Measurements from ENCODE around the gene CA10. TPM values are rescaled to one million over a fixed set of nuclear protein-coding genes. Genes with fewer than 3 reads are reported as not detected.

The CA10 gene
- total RNA-seq, 1 experiment from 2014 or later = not detected

DNA sequence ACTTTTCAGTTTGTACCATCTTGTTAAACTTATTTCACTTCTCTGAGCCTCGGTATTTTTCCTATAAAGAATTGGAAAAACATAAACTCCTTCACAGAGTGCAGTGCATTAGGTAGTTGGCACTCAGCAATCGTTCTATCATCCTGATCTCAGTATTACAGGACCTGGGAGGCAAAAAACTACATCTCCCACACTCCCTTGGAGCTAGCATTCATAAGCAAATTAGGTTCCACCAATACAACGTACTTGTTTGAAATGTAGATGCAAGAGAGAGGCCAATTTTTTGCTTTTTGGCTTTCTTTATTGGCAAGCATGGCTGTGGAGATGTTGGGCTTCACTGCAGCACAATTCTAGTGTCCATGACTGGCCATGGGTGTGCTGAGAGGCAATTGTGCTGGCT, 285.2 kb downstream of the CA10 start:
- Histone ChIP-seq H3K9me3 (ENCODE audit: low read depth, low read length, poor library complexity, severe bottlenecking) (no peaks in the 10 kb centered on the region), H3K36me3 (ENCODE audit: insufficient read depth, low read length, poor library complexity, severe bottlenecking) (no peaks in the 10 kb centered on the region), H3K27ac (ENCODE audit: low read depth, low read length, poor library complexity, severe bottlenecking) (no peak overlapping the region), H3K27me3 (replicated peaks; ENCODE audit: insufficient read depth, low read depth, low read length, poor library complexity) (no peaks in the 10 kb centered on the region), H3K4me3 (ENCODE audit: low read depth, low read length, poor library complexity, severe bottlenecking) (no peak overlapping the region), H3K4me1 (ENCODE audit: insufficient read depth, low read length, poor library complexity, severe bottlenecking) (no peaks in the 10 kb centered on the region)
- no peak for TF ChIP-seq EZH2 (IDR thresholded peaks at IDR 0.05; ENCODE audit: borderline replicate concordance, low read depth, low read length, poor library complexity, severe bottlenecking)
- TF ChIP-seq, protein P1, sequence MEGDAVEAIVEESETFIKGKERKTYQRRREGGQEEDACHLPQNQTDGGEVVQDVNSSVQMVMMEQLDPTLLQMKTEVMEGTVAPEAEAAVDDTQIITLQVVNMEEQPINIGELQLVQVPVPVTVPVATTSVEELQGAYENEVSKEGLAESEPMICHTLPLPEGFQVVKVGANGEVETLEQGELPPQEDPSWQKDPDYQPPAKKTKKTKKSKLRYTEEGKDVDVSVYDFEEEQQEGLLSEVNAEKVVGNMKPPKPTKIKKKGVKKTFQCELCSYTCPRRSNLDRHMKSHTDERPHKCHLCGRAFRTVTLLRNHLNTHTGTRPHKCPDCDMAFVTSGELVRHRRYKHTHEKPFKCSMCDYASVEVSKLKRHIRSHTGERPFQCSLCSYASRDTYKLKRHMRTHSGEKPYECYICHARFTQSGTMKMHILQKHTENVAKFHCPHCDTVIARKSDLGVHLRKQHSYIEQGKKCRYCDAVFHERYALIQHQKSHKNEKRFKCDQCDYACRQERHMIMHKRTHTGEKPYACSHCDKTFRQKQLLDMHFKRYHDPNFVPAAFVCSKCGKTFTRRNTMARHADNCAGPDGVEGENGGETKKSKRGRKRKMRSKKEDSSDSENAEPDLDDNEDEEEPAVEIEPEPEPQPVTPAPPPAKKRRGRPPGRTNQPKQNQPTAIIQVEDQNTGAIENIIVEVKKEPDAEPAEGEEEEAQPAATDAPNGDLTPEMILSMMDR (conservative IDR thresholded peaks at IDR 0.05; ENCODE audit: low read depth, low read length) = no peak
- no peak for DNase-seq (ENCODE audit: low spot score)
- no TSS peak for BruUV-seq (replicated peaks)
- ChIA-PET CTCF (no interaction called here), POLR2A (ENCODE audit: low non-redundant PET) (no interaction called here)
- intact Hi-C loops (cut with micrococcal nuclease; ENCODE audit: unreplicated experiment) = no loop called here

DNA sequence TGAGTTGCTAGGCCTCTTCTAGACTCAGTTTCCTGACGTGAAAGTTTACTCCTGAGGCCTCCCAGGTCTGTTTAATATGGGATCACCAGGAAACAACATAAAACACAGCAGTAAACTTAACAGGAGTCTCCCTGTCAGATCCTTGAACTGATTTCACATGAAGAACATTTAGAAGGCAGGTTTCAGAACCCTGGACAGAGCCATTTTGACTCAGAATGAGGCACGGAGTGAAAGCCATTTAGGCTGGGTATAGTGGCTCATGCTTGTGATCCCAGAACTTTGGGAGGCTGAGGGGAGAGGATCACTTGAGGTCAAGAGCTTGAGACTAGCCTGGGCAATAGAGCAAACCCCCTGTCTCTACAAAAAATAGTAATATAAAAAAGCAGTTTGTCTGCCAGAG, 289.1 kb downstream of the CA10 start:
- ChIA-PET CTCF (no interaction called here), POLR2A (ENCODE audit: low non-redundant PET) (no interaction called here)
- TF ChIP-seq, protein P1 (conservative IDR thresholded peaks at IDR 0.05; ENCODE audit: low read depth, low read length) = no peak
- no peak for TF ChIP-seq EZH2 (IDR thresholded peaks at IDR 0.05; ENCODE audit: borderline replicate concordance, low read depth, low read length, poor library complexity, severe bottlenecking)
- peak; percentile 44 for DNase-seq (ENCODE audit: low spot score)
- H3K4me1 ChIP-seq (ENCODE audit: insufficient read depth, low read length, poor library complexity, severe bottlenecking) = no peaks in the 10 kb centered on the region
- no peak overlapping the region for H3K27ac ChIP-seq (ENCODE audit: low read depth, low read length, poor library complexity, severe bottlenecking)
- no TSS peak for BruUV-seq (replicated peaks)
- H3K9me3 ChIP-seq (ENCODE audit: low read depth, low read length, poor library complexity, severe bottlenecking) = no peaks in the 10 kb centered on the region
- intact Hi-C loops (cut with micrococcal nuclease; ENCODE audit: unreplicated experiment) = no loop called here
- no peaks in the 10 kb centered on the region for H3K27me3 ChIP-seq (replicated peaks; ENCODE audit: insufficient read depth, low read depth, low read length, poor library complexity)
- no peaks in the 10 kb centered on the region for H3K36me3 ChIP-seq (ENCODE audit: insufficient read depth, low read length, poor library complexity, severe bottlenecking)
- no peak overlapping the region for H3K4me3 ChIP-seq (ENCODE audit: low read depth, low read length, poor library complexity, severe bottlenecking)

DNA sequence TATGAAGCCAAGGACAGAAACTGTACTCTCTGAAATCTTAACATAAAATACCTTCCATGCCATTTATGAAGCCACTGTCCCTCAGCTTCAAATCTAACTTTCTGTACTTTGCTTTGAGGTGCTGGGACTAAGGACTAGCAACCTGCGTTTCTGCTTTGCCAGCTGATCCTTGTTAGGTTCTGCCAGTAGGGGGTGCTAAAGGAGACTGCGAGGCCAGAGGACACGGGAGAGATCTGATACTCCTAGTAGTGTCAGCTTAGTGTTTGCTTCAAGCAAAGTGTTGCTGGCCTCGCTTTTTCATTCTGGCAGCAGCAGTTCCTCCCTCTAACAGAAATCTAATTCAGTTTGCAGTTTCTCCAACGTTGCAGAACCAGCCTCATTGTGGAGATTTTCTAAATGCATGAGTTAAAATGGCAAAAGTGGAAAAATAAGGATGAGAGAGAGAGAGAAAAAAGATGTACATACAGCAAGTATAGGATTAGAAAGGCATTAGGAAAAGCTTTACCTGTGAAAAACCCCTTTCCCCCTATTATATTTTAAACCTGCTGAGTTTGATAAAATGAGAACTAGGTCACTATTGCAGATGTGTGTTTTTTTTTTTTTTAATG, 297.5 kb downstream of the CA10 start:
- Histone ChIP-seq H3K4me3 (ENCODE audit: low read depth, low read length, poor library complexity, severe bottlenecking) (no peak overlapping the region), H3K4me1 (ENCODE audit: insufficient read depth, low read length, poor library complexity, severe bottlenecking) (no peaks in the 10 kb centered on the region), H3K9me3 (ENCODE audit: low read depth, low read length, poor library complexity, severe bottlenecking) (no peaks in the 10 kb centered on the region), H3K27ac (ENCODE audit: low read depth, low read length, poor library complexity, severe bottlenecking) (no peak overlapping the region), H3K27me3 (replicated peaks; ENCODE audit: insufficient read depth, low read depth, low read length, poor library complexity) (no peaks in the 10 kb centered on the region), H3K36me3 (ENCODE audit: insufficient read depth, low read length, poor library complexity, severe bottlenecking) (no peaks in the 10 kb centered on the region)
- TF ChIP-seq, protein P1 (conservative IDR thresholded peaks at IDR 0.05; ENCODE audit: low read depth, low read length) = peak; percentile 76
- no peak for TF ChIP-seq EZH2 (IDR thresholded peaks at IDR 0.05; ENCODE audit: borderline replicate concordance, low read depth, low read length, poor library complexity, severe bottlenecking)
- intact Hi-C loops (cut with micrococcal nuclease; ENCODE audit: unreplicated experiment) = loop anchor here (5.0 kb wide), 1 partner anchor 246 kb away; no protein-coding TSS in a partner anchor
- ChIA-PET POLR2A (ENCODE audit: low non-redundant PET) (no interaction called here), CTCF (interaction anchor here (0.5 to 0.7 kb wide), 3 partner anchors 45 to 246 kb away, joined by 3 to 5 read pairs (median 4); no protein-coding TSS in a partner anchor)
- no TSS peak for BruUV-seq (replicated peaks)
- peak; percentile 53 for DNase-seq (ENCODE audit: low spot score)

Data from A673 (cell line).